Adipocyte (in vitro differentiated cells): ENCODE results near the gene SEPHS1.
"Not testable (repeated sequence)": the region's sequence is repeated elsewhere in the genome, so short reads cannot be mapped to it uniquely, and the experiment has no call there.

Experiments used
- DNase-seq: peaks from one replicate; pipeline ENCODE4 v3.0.0-alpha.2; 2015; ENCODE audit warnings: low read depth
- H3K27me3 ChIP-seq: replicated peaks from 2 replicates; pipeline ENCODE4 v1.7.0; 2013; ENCODE audit warnings: mild to moderate bottlenecking, low read length, moderate library complexity; ENCODE audit not compliant: control insufficient read depth, insufficient read depth
- H3K36me3 ChIP-seq: 2 replicates; pipeline ENCODE4 v1.7.0; 2013; ENCODE audit warnings: low read length, mild to moderate bottlenecking, moderate library complexity; ENCODE audit not compliant: control insufficient read depth, insufficient read depth, severe bottlenecking
- H3K4me1 ChIP-seq: 2 replicates; pipeline ENCODE4 v1.7.0; 2013; ENCODE audit warnings: mild to moderate bottlenecking, low read length, moderate library complexity; ENCODE audit not compliant: control insufficient read depth, insufficient read depth
- H3K4me3 ChIP-seq: 2 replicates; pipeline ENCODE4 v1.7.0; 2013; ENCODE audit warnings: mild to moderate bottlenecking, low read length, moderate library complexity
- H3K9ac ChIP-seq: 2 replicates; pipeline ENCODE4 v1.7.0; 2013; ENCODE audit warnings: mild to moderate bottlenecking, low read length, moderate library complexity
- H3K9me3 ChIP-seq: 2 replicates; pipeline ENCODE4 v1.7.0; 2013; ENCODE audit warnings: mild to moderate bottlenecking, low read length, moderate library complexity; ENCODE audit not compliant: control insufficient read depth

Gene SEPHS1

GRCh38 chr10:13302821-13303555, 45.1 kb downstream of the SEPHS1 start:
- Histone ChIP-seq H3K9ac (peak overlapping the region; percentile 85), H3K4me1 (peaks cover 11% of the 10 kb centered on the region), H3K4me3 (peak overlapping the region; percentile 86), H3K9me3 (no peaks in the 10 kb centered on the region), H3K27me3 (no peaks in the 10 kb centered on the region), H3K36me3 (no peaks in the 10 kb centered on the region)
- no peak for DNase-seq

- Histone ChIP-seq H3K4me1 (peaks cover 11% of the 10 kb centered on the region), H3K27me3 (no peaks in the 10 kb centered on the region), H3K4me3 (peak within 1 kb of the TSS; percentile 87), H3K9me3 (no peaks in the 10 kb centered on the region), H3K9ac (peak within 1 kb of the TSS; percentile 92), H3K36me3 (peaks cover 3% of the 10 kb centered on the region)
- DNase-seq: peak; percentile 97
These were observed 48.4 kb downstream of the SEPHS1 start, which contains the start of gene PHYH for GRCh38 chr10:13299437-13300287. TSS of gene PHYH (minus strand) at chr10:13300064. CDS start at chr10:13300042, 22 bp downstream.

GRCh38 chr10:13298748-13299436, 49.2 kb downstream of the SEPHS1 start:
- H3K4me1 ChIP-seq: peaks cover 11% of the 10 kb centered on the region
- H3K27me3 ChIP-seq: no peaks in the 10 kb centered on the region
- no peak for DNase-seq
- H3K9ac ChIP-seq: peak overlapping the region; percentile 92
- H3K9me3 ChIP-seq: no peaks in the 10 kb centered on the region
- H3K4me3 ChIP-seq: peak overlapping the region; percentile 87
- H3K36me3 ChIP-seq: peaks cover 10% of the 10 kb centered on the region

GRCh38 chr10:13296476-13296875, 51.6 kb downstream of the SEPHS1 start:
- H3K9ac ChIP-seq: no peak overlapping the region
- H3K36me3 ChIP-seq: peaks cover 25% of the 10 kb centered on the region
- no peaks in the 10 kb centered on the region for H3K27me3 ChIP-seq
- DNase-seq: no peak
- no peaks in the 10 kb centered on the region for H3K9me3 ChIP-seq
- H3K4me3 ChIP-seq: no peak overlapping the region
- H3K4me1 ChIP-seq: peaks cover 7% of the 10 kb centered on the region

GRCh38 chr10:13294784-13295183, 53.3 kb downstream of the SEPHS1 start:
- Histone ChIP-seq H3K9me3 (no peaks in the 10 kb centered on the region), H3K36me3 (peaks cover 30% of the 10 kb centered on the region), H3K4me3 (no peak overlapping the region), H3K9ac (no peak overlapping the region), H3K4me1 (no peaks in the 10 kb centered on the region), H3K27me3 (no peaks in the 10 kb centered on the region)
- DNase-seq: no peak

GRCh38 chr10:13291821-13292773, 56.0 kb downstream of the SEPHS1 start:
- H3K4me3 ChIP-seq: no peak overlapping the region
- no peaks in the 10 kb centered on the region for H3K9me3 ChIP-seq
- no peaks in the 10 kb centered on the region for H3K27me3 ChIP-seq
- no peaks in the 10 kb centered on the region for H3K4me1 ChIP-seq
- H3K36me3 ChIP-seq: peaks cover 44% of the 10 kb centered on the region
- DNase-seq: no peak
- no peak overlapping the region for H3K9ac ChIP-seq

- no peaks in the 10 kb centered on the region for H3K9me3 ChIP-seq
- H3K9ac ChIP-seq: no peak overlapping the region
- H3K36me3 ChIP-seq: peaks cover 54% of the 10 kb centered on the region
- H3K4me1 ChIP-seq: no peaks in the 10 kb centered on the region
- no peak for DNase-seq
- H3K4me3 ChIP-seq: no peak overlapping the region
- H3K27me3 ChIP-seq: no peaks in the 10 kb centered on the region
These were observed 57.0 kb downstream of the SEPHS1 start for GRCh38 chr10:13291061-13291460.

- peaks cover 67% of the 10 kb centered on the region for H3K36me3 ChIP-seq
- no peaks in the 10 kb centered on the region for H3K4me1 ChIP-seq
These were observed 64.0 kb downstream of the SEPHS1 start for GRCh38 chr10:13284050-13284449.

GRCh38 chr10:13282348-13282747, 65.7 kb downstream of the SEPHS1 start:
- H3K9me3 ChIP-seq, H3K4me3 ChIP-seq, H3K27me3 ChIP-seq, H3K9ac ChIP-seq, H3K4me1 ChIP-seq, DNase-seq: not testable (repeated sequence)
- H3K36me3 ChIP-seq: peaks cover 62% of the 10 kb centered on the region

More at GRCh38 chr10:13284050-13284449, 64.0 kb downstream of the SEPHS1 start:
- no peak overlapping the region for H3K9ac ChIP-seq
- no peak for DNase-seq
- no peaks in the 10 kb centered on the region for H3K9me3 ChIP-seq
- no peaks in the 10 kb centered on the region for H3K27me3 ChIP-seq
- H3K4me3 ChIP-seq: no peak overlapping the region

- H3K4me1 ChIP-seq: peaks cover 10% of the 10 kb centered on the region
These were observed 71.2 kb downstream of the SEPHS1 start for GRCh38 chr10:13276749-13277365.

More at GRCh38 chr10:13276749-13277365, 71.2 kb downstream of the SEPHS1 start:
- no peak overlapping the region for H3K9ac ChIP-seq
- H3K36me3 ChIP-seq: peaks cover 31% of the 10 kb centered on the region
- no peaks in the 10 kb centered on the region for H3K9me3 ChIP-seq
- H3K4me3 ChIP-seq: no peak overlapping the region
- H3K27me3 ChIP-seq: no peaks in the 10 kb centered on the region
- DNase-seq: peak; percentile 46
